ENCODE measurements around the gene SKOR1.

GRCh38 chr15:67865331-67865730 lies 40.0 kb downstream of the SKOR1 start:
- TF ChIP-seq CTCF (IDR thresholded peaks at IDR 0.05 in 2 of 3, conservative IDR thresholded peaks at IDR 0.05 in 1 of 3; ENCODE audit: borderline replicate concordance in 1 of 3, insufficient read depth in 1 of 3, low read depth in 2 of 3, low read length in 2 of 3) (no peak), REST (IDR thresholded peaks at IDR 0.05; ENCODE audit: low read depth) (no peak), POLR2A (IDR thresholded peaks at IDR 0.05; ENCODE audit: borderline replicate concordance, extremely low read depth, insufficient read depth, insufficient read length) (no peak), POLR2AphosphoS5 (IDR thresholded peaks at IDR 0.05; ENCODE audit: low read depth, low read length) (no peak), JUND (IDR thresholded peaks at IDR 0.05) (no peak), MAX (IDR thresholded peaks at IDR 0.05) (no peak), RAD21 (IDR thresholded peaks at IDR 0.05; ENCODE audit: low read depth) (no peak), TCF7L2 (IDR thresholded peaks at IDR 0.05; ENCODE audit: borderline replicate concordance, extremely low read depth, insufficient read depth, insufficient read length) (no peak), SP1 (IDR thresholded peaks at IDR 0.05; ENCODE audit: low read depth) (no peak), SIN3A (IDR thresholded peaks at IDR 0.05; ENCODE audit: low read depth) (no peak)

All from HCT116 (cell line).